Activated effector memory CD4-positive, alpha-beta T cell treated with Interleukin-2 at 50 U/mL for 16 hours (primary cell): ENCODE data around the gene TMEM217.

Experiments used
- DNase-seq: peaks from one replicate; pipeline ENCODE4 v3.0.0-alpha.2; 2020

The TMEM217 gene

GRCh38 chr6:37177935-37178517 lies 79.9 kb downstream of the TMEM217 start:
- DNase-seq, result no peak

- DNase-seq, result no peak
These were observed 80.6 kb downstream of the TMEM217 start for GRCh38 chr6:37177077-37177934.

GRCh38 chr6:37176268-37177076 lies 81.5 kb downstream of the TMEM217 start:
- DNase-seq, result no peak

DNA sequence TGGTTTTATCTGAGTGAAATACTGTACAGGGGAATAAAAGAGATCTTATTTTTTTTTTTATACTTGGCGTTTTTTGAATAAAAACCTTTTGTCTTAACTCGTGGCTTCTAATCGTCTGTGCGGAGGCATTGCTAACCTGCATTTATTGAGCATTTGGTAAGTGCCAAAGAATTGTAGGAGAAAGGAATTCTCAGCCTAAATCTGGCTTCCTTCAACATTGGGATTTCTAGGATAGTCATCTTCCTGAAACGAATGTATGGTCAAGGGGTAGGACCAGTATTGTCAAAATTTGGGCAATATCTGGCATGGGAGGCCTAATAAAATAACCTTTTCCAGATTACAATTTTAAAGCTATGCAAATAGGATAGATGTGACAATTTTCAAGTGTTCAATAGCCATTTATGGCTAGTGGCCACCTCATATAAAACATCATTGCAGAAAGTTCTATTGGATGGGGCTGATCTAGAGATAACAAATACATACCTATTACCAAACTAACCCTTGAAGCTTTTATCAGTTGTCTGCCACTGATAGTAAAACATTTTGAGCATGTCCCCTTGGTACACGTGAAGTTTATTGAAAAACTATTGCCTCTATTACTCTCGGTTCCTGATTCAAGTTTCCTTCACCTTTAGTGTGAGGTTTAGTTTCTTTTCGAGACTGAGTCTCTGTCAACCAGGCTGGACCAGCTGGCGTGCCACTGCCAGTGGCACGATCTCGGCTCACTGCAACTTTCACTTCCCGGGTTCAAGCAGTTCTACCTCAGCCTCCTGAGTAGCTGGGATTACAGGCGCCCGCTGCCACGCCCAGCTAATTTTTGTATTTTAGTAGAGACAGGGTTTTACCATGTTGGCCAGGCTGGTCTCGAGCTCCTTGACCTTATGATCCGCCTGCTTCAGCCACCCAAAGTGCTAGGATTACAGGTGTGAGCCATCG lies 82.3 kb downstream of the TMEM217 start:
- DNase-seq, result no peak

- no peak for DNase-seq
These were observed 83.2 kb downstream of the TMEM217 start for GRCh38 chr6:37174515-37175331.

GRCh38 chr6:37174196-37174514 lies 83.8 kb downstream of the TMEM217 start:
- no peak for DNase-seq

DNA sequence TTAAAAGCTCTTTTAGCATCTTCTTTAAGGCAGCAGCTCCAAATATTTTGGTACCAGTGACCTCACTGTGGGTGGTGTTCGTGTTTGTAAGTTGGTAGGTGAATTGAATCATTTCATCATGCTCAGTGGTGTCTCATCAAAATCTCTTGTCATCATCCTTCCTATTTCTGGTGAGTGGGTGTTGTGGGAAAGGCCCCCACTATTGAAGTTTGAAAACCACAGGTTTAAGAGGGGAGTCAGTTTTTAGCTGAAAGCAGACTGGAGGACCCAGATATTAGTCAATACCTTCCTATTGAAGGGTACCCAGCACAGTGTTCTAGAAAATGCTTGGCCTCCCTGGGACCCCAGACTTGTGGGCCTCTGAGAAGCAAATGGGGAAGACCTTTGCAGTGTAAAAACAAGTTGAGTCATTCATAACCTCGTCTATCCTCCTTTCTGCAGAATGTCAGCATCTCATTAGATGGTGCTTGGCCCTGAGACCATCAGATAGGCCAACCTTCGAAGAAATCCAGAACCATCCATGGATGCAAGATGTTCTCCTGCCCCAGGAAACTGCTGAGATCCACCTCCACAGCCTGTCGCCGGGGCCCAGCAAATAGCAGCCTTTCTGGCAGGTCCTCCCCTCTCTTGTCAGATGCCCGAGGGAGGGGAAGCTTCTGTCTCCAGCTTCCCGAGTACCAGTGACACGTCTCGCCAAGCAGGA lies 84.3 kb downstream of the TMEM217 start:
- peak; percentile 21 for DNase-seq

- no peak for DNase-seq
These were observed 84.9 kb downstream of the TMEM217 start for GRCh38 chr6:37172912-37173492.

- DNase-seq, result peak; percentile 91
These were observed 85.8 kb downstream of the TMEM217 start for GRCh38 chr6:37171970-37172812.

DNA sequence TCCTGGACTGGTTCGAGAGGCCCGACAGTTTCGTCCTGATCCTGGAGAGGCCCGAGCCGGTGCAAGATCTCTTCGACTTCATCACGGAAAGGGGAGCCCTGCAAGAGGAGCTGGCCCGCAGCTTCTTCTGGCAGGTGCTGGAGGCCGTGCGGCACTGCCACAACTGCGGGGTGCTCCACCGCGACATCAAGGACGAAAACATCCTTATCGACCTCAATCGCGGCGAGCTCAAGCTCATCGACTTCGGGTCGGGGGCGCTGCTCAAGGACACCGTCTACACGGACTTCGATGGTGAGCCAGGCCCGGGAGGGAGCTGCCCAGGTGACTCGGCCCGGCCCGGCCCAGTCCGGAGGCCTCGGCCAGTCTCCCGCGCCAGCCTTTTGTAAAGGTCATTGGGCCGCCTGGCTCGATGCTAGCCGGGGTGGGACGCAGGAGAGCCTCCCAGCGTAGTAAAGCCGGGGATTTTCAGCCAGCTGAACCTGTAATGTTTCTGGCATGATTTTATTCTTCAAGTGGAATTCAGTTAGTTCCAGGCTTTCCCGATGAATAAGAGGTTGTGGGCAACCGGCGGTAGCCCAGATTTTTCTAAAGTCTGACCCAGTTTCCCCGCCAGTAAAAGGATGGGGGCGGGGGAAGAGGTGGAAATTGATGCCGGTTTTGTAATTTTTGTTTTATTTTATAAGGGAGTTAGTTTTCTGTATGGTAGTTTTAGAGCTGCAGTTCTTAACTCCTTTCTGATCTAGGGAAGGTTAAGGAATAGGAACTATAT lies 86.6 kb downstream of the TMEM217 start:
- peak; percentile 28 for DNase-seq

GRCh38 chr6:37170273-37171200 lies 87.4 kb downstream of the TMEM217 start:
- DNase-seq, result peak; percentile 25

- DNase-seq, result peak; percentile 100
These were observed 88.3 kb downstream of the TMEM217 start, which contains the start of gene PIM1 for GRCh38 chr6:37169496-37170272. PIM1 (plus strand) TSS chr6:37170152; CDS start chr6:37170576, 424 bp downstream.

GRCh38 chr6:37168811-37169495 lies 89.0 kb downstream of the TMEM217 start:
- DNase-seq, result no peak

GRCh38 chr6:37168163-37168758 lies 89.7 kb downstream of the TMEM217 start:
- DNase-seq, result no peak

DNA sequence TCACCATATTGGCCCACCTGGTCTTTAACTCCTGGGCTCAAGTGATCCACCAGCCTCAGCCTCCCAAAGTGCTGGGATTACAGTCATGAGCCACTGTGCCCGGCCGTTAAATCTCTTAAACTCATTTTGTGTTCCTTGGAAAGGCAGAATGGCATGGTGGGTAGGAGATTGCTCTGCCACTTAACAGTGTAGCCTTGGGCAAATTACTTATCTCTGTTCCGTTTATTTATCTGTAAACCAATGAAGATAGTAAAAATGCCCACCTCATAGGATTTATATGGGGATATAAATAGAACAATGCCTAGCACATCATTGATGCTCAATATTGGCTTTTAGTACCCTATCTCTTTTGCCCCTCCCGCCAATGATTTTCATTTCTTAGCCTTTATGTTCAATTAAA lies 95.2 kb downstream of the TMEM217 start:
- DNase-seq, result no peak
